ENCODE measurements around the gene SLC22A5.

SLC22A5 gene

DNA sequence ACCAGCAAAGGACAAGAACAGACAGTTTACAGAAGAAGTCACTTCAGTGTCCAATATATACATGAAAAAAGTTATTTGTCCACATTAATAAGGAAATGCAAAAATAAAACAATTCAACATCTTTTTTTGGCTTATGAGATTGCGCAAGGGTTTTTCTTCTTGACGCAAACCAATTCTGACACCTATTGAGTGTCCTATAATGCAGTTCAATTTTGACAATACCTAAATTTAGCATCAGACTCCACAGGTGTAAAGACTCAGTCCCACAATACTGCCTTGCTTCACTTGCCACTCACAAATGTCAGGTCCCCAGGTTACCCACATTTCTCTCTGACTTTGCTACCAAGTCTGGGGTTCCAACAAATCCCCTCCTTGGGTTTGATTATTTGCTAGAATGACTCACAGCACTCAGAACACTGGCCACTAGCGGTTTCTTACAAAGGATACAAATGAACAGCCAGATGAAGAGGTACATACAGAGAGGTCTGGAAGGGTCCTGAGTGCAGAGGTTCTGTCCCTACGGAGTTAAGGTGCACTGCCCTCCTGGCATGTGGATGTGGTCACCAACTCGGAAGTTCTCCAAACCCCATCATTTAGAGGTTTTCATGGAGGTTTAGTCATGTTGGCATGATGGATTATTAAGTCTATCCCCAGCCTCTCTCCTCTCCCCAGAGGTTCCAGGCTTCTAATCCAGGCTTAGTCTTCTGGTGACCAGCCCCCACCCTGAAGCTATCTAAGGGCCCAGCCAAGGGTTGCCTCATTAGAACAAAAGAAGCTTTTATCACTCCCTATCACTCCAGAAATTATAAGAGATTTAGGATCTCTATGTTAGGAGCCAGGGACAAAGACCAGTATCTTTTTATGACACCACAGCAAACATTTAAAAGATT lies 27.0 kb upstream of the SLC22A5 start:
- ChIA-PET POLR2A (no interaction called here), CTCF (no interaction called here)
- no peak overlapping the region for H3K27ac ChIP-seq (ENCODE audit: extremely low read depth, low read depth, low read length)
- no peaks in the 10 kb centered on the region for H3K9me3 ChIP-seq (ENCODE audit: control insufficient read depth, insufficient read depth, low read depth, low read length)
- TF ChIP-seq ZNF677 (tag by site-specific recombination; IDR thresholded peaks at IDR 0.05) (peak; percentile 60; the same call in 1 of the 2 replicates), ZNF37A (tag by site-specific recombination; IDR thresholded peaks at IDR 0.05) (no peak), ZNF776 (tag by site-specific recombination; IDR thresholded peaks at IDR 0.05; ENCODE audit: borderline replicate concordance) (no peak), ZNF169 (tag by site-specific recombination; IDR thresholded peaks at IDR 0.05) (no peak)
- TF ChIP-seq, protein P1, sequence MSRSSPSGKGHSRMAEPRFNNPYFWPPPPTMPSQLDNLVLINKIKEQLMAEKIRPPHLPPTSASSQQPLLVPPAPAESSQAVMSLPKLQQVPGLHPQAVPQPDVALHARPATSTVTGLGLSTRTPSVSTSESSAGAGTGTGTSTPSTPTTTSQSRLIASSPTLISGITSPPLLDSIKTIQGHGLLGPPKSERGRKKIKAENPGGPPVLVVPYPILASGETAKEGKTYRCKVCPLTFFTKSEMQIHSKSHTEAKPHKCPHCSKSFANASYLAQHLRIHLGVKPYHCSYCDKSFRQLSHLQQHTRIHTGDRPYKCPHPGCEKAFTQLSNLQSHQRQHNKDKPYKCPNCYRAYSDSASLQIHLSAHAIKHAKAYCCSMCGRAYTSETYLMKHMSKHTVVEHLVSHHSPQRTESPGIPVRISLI (tag by site-specific recombination; IDR thresholded peaks at IDR 0.05), result no peak
- H3K4me3 ChIP-seq (ENCODE audit: low read depth, low read length), result no peak overlapping the region
- H3K4me1 ChIP-seq (ENCODE audit: control insufficient read depth, insufficient read depth, low read length), result peaks cover 8% of the 10 kb centered on the region; the same call in 1 of the 2 replicates
- peaks cover 0 to 4% of the 10 kb centered on the region in 2 experiments; a peak in 1 of 3 replicates for H3K36me3 ChIP-seq (ENCODE audit: control insufficient read depth in 2 of 2, insufficient read depth in 1 of 2, low read length in 2 of 2)

DNA sequence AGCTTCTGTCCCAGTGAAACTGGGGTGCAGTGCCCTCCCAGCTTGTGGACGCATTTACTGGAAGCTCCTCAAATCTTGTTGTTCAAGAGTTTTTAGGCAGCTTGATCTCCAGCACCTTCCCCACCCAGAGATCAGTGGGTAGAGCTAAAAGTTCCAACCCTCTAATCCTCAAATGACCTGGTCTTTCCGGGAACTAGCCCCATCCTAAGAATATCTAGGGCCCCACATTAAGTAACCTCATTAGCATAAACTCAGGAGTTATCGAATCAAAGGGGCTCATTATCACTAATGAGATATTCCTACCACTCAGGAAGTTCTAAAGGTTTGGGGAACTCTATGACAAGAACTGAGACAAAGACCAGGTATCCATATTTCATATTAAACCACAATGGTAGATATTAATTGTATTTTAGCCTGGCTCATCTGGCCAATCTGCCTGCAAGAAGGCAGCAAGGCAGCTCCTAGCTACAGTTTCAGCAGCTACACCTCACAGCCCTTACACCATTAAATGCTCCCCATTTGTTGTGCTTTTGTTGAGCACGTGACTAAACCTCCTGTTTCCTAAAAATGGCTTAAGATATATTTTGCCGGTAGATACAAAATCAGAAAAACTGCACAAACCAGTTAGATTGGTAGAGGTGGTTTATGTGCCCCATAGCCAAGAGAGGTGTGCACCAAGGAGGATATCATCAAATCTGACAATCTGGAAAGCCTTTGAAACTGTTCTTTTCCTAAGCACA lies 24.6 kb upstream of the SLC22A5 start:
- H3K4me3 ChIP-seq (ENCODE audit: low read depth, low read length), result no peak overlapping the region
- H3K27ac ChIP-seq (ENCODE audit: extremely low read depth, low read depth, low read length), result no peak overlapping the region
- H3K36me3 ChIP-seq (ENCODE audit: control insufficient read depth in 2 of 2, insufficient read depth in 1 of 2, low read length in 2 of 2), result peaks cover 4 to 8% of the 10 kb centered on the region in 2 experiments; a peak in 2 of 3 replicates
- ChIA-PET CTCF (interaction anchor here (0.5 to 1.2 kb wide), 3 partner anchors 12 to 306 kb away, joined by 3 to 6 read pairs (median 3); no protein-coding TSS in a partner anchor), POLR2A (no interaction called here)
- no peak for TF ChIP-seq ZNF776 (tag by site-specific recombination; IDR thresholded peaks at IDR 0.05; ENCODE audit: borderline replicate concordance)
- TF ChIP-seq ZNF114 (tag by site-specific recombination; IDR thresholded peaks at IDR 0.05), result no peak
- TF ChIP-seq, protein P2, sequence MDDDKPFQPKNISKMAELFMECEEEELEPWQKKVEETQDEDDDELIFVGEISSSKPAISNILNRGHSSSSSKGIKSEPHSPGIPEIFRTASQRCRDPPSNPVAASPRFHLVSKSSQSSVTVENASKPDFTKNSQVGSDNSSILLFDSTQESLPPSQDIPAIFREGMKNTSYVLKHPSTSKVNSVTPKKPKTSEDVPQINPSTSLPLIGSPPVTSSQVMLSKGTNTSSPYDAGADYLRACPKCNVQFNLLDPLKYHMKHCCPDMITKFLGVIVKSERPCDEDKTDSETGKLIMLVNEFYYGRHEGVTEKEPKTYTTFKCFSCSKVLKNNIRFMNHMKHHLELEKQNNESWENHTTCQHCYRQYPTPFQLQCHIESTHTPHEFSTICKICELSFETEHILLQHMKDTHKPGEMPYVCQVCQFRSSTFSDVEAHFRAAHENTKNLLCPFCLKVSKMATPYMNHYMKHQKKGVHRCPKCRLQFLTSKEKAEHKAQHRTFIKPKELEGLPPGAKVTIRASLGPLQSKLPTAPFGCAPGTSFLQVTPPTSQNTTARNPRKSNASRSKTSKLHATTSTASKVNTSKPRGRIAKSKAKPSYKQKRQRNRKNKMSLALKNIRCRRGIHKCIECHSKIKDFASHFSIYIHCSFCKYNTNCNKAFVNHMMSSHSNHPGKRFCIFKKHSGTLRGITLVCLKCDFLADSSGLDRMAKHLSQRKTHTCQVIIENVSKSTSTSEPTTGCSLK (tag by site-specific recombination; IDR thresholded peaks at IDR 0.05), result no peak
- no peak for TF ChIP-seq ZNF24 (tag by site-specific recombination; IDR thresholded peaks at IDR 0.05)
- TF ChIP-seq, protein P3, sequence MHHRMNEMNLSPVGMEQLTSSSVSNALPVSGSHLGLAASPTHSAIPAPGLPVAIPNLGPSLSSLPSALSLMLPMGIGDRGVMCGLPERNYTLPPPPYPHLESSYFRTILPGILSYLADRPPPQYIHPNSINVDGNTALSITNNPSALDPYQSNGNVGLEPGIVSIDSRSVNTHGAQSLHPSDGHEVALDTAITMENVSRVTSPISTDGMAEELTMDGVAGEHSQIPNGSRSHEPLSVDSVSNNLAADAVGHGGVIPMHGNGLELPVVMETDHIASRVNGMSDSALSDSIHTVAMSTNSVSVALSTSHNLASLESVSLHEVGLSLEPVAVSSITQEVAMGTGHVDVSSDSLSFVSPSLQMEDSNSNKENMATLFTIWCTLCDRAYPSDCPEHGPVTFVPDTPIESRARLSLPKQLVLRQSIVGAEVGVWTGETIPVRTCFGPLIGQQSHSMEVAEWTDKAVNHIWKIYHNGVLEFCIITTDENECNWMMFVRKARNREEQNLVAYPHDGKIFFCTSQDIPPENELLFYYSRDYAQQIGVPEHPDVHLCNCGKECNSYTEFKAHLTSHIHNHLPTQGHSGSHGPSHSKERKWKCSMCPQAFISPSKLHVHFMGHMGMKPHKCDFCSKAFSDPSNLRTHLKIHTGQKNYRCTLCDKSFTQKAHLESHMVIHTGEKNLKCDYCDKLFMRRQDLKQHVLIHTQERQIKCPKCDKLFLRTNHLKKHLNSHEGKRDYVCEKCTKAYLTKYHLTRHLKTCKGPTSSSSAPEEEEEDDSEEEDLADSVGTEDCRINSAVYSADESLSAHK (tag by site-specific recombination; IDR thresholded peaks at IDR 0.05), result no peak
- no peak for TF ChIP-seq ZNF510 (tag by site-specific recombination; IDR thresholded peaks at IDR 0.05; ENCODE audit: insufficient replicate concordance)
- no peak for TF ChIP-seq MYNN (tag by site-specific recombination; IDR thresholded peaks at IDR 0.05; ENCODE audit: borderline replicate concordance)
- TF ChIP-seq FEZF1 (tag by site-specific recombination; IDR thresholded peaks at IDR 0.05), result no peak
- TF ChIP-seq, protein P4, sequence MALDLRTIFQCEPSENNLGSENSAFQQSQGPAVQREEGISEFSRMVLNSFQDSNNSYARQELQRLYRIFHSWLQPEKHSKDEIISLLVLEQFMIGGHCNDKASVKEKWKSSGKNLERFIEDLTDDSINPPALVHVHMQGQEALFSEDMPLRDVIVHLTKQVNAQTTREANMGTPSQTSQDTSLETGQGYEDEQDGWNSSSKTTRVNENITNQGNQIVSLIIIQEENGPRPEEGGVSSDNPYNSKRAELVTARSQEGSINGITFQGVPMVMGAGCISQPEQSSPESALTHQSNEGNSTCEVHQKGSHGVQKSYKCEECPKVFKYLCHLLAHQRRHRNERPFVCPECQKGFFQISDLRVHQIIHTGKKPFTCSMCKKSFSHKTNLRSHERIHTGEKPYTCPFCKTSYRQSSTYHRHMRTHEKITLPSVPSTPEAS (tag by site-specific recombination; IDR thresholded peaks at IDR 0.05), result no peak
- TF ChIP-seq ZNF548 (tag by site-specific recombination; IDR thresholded peaks at IDR 0.05), result no peak
- no peak for TF ChIP-seq KLF7 (tag by site-specific recombination; IDR thresholded peaks at IDR 0.05; ENCODE audit: borderline replicate concordance)
- H3K9me3 ChIP-seq (ENCODE audit: control insufficient read depth, insufficient read depth, low read depth, low read length), result no peaks in the 10 kb centered on the region
- H3K4me1 ChIP-seq (ENCODE audit: control insufficient read depth, insufficient read depth, low read length), result peaks cover 8% of the 10 kb centered on the region; the same call in 1 of the 2 replicates

All from HEK293 (cell line).